ENCODE results near the gene ZMIZ1. TPM values are rescaled to one million over a fixed set of nuclear protein-coding genes. Genes with fewer than 3 reads are reported as not detected.

The ZMIZ1 gene
- total RNA-seq, 1 experiment from 2014 or later: 28.4 TPM

DNA sequence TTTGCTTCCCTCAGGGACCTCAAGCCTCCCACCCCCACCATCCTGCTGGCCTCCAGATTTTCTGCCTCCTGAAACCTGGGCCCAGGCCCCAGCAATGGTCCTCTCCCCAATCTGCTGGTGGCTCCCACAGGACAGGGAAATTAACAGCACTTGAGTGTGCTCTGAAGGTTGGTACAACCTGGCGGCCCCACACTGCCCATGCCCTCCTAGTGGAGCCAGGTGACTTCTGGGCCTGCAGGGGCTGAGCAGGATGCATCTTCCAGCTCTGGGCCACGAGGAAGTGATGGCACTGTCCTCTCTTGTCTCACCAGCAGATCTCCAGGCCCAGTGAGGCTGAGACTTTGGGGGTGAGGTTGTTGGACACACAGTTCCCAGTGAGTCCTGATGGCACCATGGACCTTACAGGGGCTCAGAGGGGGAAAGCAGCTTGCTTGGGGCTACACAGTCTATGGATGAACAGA, 3.6 kb upstream of the ZMIZ1 start:
- H4K20me1 ChIP-seq (ENCODE audit: insufficient read depth): no peaks in the 10 kb centered on the region
- RAD21 ChIA-PET (ENCODE audit: low non-redundant PET in 1 of 2, low total read pairs in 2 of 2, uncharacterized antibody in 2 of 2, unreplicated experiment in 2 of 2): no interaction called here
- TF ChIP-seq RAD21 (IDR thresholded peaks at IDR 0.05; ENCODE audit: low read depth) (no peak), POLR2AphosphoS5 (IDR thresholded peaks at IDR 0.05; ENCODE audit: low read depth, low read length) (no peak), EZH2 (IDR thresholded peaks at IDR 0.05) (no peak), POLR2A (IDR thresholded peaks at IDR 0.05; ENCODE audit: borderline replicate concordance, extremely low read depth, insufficient read depth, insufficient read length) (no peak), SRF (IDR thresholded peaks at IDR 0.05; ENCODE audit: low read depth) (no peak), FOSL1 (IDR thresholded peaks at IDR 0.05; ENCODE audit: low read depth) (no peak), CBX3 (IDR thresholded peaks at IDR 0.05; ENCODE audit: low read depth) (no peak), SP1 (IDR thresholded peaks at IDR 0.05; ENCODE audit: low read depth) (no peak), ZNF274 (IDR thresholded peaks at IDR 0.05; ENCODE audit: low read depth, low read length) (no peak), EGR1 (IDR thresholded peaks at IDR 0.05; ENCODE audit: low read depth) (no peak), SIN3A (IDR thresholded peaks at IDR 0.05; ENCODE audit: low read depth) (no peak), CEBPB (IDR thresholded peaks at IDR 0.05; ENCODE audit: low read depth) (no peak), TCF7L2 (IDR thresholded peaks at IDR 0.05; ENCODE audit: borderline replicate concordance, extremely low read depth, insufficient read depth, insufficient read length) (no peak), ZFX (IDR thresholded peaks at IDR 0.05) (no peak)
- TF ChIP-seq, protein P1, sequence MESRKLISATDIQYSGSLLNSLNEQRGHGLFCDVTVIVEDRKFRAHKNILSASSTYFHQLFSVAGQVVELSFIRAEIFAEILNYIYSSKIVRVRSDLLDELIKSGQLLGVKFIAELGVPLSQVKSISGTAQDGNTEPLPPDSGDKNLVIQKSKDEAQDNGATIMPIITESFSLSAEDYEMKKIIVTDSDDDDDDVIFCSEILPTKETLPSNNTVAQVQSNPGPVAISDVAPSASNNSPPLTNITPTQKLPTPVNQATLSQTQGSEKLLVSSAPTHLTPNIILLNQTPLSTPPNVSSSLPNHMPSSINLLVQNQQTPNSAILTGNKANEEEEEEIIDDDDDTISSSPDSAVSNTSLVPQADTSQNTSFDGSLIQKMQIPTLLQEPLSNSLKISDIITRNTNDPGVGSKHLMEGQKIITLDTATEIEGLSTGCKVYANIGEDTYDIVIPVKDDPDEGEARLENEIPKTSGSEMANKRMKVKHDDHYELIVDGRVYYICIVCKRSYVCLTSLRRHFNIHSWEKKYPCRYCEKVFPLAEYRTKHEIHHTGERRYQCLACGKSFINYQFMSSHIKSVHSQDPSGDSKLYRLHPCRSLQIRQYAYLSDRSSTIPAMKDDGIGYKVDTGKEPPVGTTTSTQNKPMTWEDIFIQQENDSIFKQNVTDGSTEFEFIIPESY (IDR thresholded peaks at IDR 0.05; ENCODE audit: extremely low read depth, insufficient replicate concordance, low read length): no peak
- TF ChIP-seq, protein P2, sequence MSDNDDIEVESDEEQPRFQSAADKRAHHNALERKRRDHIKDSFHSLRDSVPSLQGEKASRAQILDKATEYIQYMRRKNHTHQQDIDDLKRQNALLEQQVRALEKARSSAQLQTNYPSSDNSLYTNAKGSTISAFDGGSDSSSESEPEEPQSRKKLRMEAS (IDR thresholded peaks at IDR 0.05): no peak
- TF ChIP-seq, protein P3, sequence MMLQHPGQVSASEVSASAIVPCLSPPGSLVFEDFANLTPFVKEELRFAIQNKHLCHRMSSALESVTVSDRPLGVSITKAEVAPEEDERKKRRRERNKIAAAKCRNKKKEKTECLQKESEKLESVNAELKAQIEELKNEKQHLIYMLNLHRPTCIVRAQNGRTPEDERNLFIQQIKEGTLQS (IDR thresholded peaks at IDR 0.05): no peak
- TF ChIP-seq, protein P4, sequence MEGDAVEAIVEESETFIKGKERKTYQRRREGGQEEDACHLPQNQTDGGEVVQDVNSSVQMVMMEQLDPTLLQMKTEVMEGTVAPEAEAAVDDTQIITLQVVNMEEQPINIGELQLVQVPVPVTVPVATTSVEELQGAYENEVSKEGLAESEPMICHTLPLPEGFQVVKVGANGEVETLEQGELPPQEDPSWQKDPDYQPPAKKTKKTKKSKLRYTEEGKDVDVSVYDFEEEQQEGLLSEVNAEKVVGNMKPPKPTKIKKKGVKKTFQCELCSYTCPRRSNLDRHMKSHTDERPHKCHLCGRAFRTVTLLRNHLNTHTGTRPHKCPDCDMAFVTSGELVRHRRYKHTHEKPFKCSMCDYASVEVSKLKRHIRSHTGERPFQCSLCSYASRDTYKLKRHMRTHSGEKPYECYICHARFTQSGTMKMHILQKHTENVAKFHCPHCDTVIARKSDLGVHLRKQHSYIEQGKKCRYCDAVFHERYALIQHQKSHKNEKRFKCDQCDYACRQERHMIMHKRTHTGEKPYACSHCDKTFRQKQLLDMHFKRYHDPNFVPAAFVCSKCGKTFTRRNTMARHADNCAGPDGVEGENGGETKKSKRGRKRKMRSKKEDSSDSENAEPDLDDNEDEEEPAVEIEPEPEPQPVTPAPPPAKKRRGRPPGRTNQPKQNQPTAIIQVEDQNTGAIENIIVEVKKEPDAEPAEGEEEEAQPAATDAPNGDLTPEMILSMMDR (IDR thresholded peaks at IDR 0.05 in 2 of 3, conservative IDR thresholded peaks at IDR 0.05 in 1 of 3; ENCODE audit: borderline replicate concordance in 1 of 3, insufficient read depth in 1 of 3, low read depth in 2 of 3, low read length in 2 of 3): no peak
- no peak overlapping the region for H3K4me3 ChIP-seq (replicated peaks in 1 of 2; ENCODE audit: low read depth in 1 of 2, low read length in 2 of 2)
- no peak overlapping the region for H2AFZ ChIP-seq (ENCODE audit: low read depth, low read length, poor library complexity, severe bottlenecking)
- H3K79me2 ChIP-seq (ENCODE audit: insufficient read depth, low read length): peaks cover 6% of the 10 kb centered on the region
- no peak for ATAC-seq
- H3K9me3 ChIP-seq (ENCODE audit: control insufficient read depth in 1 of 2, insufficient read depth in 1 of 2, low read depth in 1 of 2, low read length in 2 of 2): no peaks in the 10 kb centered on the region
- peaks cover 11 to 25% of the 10 kb centered on the region in 2 experiments for H3K4me1 ChIP-seq (ENCODE audit: control insufficient read depth in 1 of 2, insufficient read depth in 2 of 2, low read length in 2 of 2)
- no peaks in the 10 kb centered on the region for H3K9me2 ChIP-seq (ENCODE audit: insufficient read depth)
- DNase-seq (ENCODE audit: low read depth, low spot score): no peak
- no TSS peak for BruUV-seq (replicated peaks)
- H3K27me3 ChIP-seq (ENCODE audit: insufficient read depth, low read length): no peaks in the 10 kb centered on the region
- intact Hi-C loops (cut with micrococcal nuclease): loop anchor here (5.0 kb wide), 1 partner anchor 138 kb away; no protein-coding TSS in a partner anchor
- H3K9ac ChIP-seq (ENCODE audit: low read length): no peak overlapping the region
- H3K36me3 ChIP-seq (ENCODE audit: control insufficient read depth in 1 of 2, insufficient read depth in 2 of 2, low read length in 2 of 2): no peaks in the 10 kb centered on the region
- CTCF ChIA-PET: no interaction called here
- POLR2A ChIA-PET: no interaction called here
- H3K27ac ChIP-seq (ENCODE audit: low read depth, low read length): no peak overlapping the region
- no peak overlapping the region for H3K4me2 ChIP-seq (ENCODE audit: low read length)
